ENCODE data around the gene PRSS2.

DNA sequence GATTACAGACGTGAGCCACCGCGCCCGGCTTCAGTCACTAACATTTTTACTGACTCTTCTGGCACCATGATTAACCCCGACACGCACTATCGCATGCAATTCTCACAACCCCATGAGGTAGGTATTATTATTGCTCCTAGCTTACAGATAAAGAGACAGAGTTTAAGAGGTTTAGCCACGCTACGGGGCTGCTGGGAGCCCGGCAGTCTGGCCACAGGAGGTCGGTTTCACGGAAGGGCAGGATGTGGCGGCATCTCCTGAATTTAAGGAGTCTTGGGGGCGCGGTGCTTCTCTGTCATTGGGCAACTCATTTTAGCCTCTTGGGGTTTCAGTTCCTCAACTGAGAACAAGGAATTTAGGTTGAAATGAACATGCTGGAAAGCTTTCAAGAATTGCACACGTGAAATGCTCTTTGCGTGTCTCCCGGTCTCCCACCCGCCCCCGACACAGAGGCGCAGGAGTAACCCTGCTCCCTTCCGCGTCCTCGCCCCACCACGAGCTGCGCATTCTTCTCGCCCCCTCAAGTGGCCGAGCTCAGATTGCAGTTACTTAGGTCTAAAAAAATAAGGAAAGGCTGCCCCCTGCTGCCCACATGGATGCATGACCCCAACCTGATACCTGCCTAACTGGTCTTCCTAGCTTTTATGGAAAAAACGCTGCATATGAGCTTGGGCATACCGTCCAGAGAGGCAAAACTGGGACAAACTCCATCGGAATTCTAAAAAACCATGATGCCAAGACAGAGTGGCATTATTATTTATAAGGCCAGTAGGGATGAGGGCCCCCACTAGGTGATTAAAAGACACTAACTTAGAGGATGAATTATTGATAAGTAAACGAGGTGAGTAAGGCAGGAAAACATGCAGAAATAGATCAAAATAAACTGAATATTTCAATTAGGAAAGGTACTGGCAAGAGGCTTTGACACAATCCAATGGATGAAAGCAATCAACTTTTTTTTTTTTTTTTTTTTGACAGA, 12.4 kb downstream of the PRSS2 start:
- TF ChIP-seq POLR2AphosphoS5 (IDR thresholded peaks at IDR 0.05) = peak; percentile 64
- TF ChIP-seq CTCF (IDR thresholded peaks at IDR 0.05) = peak; percentile 80 to 96 (median 94)
